ENCODE measurements around the gene ATP6V0E2.

Gene ATP6V0E2

GRCh38 chr7:149859369-149859768, 14.4 kb upstream of the ATP6V0E2 start:
- no peak overlapping the region for H3K4me3 ChIP-seq (ENCODE audit: low read length)
- H3K4me1 ChIP-seq (ENCODE audit: control insufficient read depth, insufficient read depth, low read length) = peaks cover 14% of the 10 kb centered on the region
- no peaks in the 10 kb centered on the region for H3K27me3 ChIP-seq (ENCODE audit: control insufficient read depth, insufficient read depth, low read length)
- H3K9ac ChIP-seq (ENCODE audit: low read length) = no peak overlapping the region
- H3K36me3 ChIP-seq (ENCODE audit: control insufficient read depth, insufficient read depth, low read length) = no peaks in the 10 kb centered on the region
- no peaks in the 10 kb centered on the region for H3K9me3 ChIP-seq (ENCODE audit: control insufficient read depth, low read length)

GRCh38 chr7:149859876-149860275, 13.9 kb upstream of the ATP6V0E2 start:
- peaks cover 9% of the 10 kb centered on the region for H3K4me1 ChIP-seq (ENCODE audit: control insufficient read depth, insufficient read depth, low read length)
- H3K4me3 ChIP-seq (ENCODE audit: low read length) = no peak overlapping the region
- no peaks in the 10 kb centered on the region for H3K27me3 ChIP-seq (ENCODE audit: control insufficient read depth, insufficient read depth, low read length)
- no peaks in the 10 kb centered on the region for H3K36me3 ChIP-seq (ENCODE audit: control insufficient read depth, insufficient read depth, low read length)
- no peaks in the 10 kb centered on the region for H3K9me3 ChIP-seq (ENCODE audit: control insufficient read depth, low read length)
- H3K9ac ChIP-seq (ENCODE audit: low read length) = no peak overlapping the region

- H3K27me3 ChIP-seq (ENCODE audit: control insufficient read depth, insufficient read depth, low read length) = no peaks in the 10 kb centered on the region
- no peaks in the 10 kb centered on the region for H3K36me3 ChIP-seq (ENCODE audit: control insufficient read depth, insufficient read depth, low read length)
- H3K4me1 ChIP-seq (ENCODE audit: control insufficient read depth, insufficient read depth, low read length) = no peaks in the 10 kb centered on the region
- no peaks in the 10 kb centered on the region for H3K9me3 ChIP-seq (ENCODE audit: control insufficient read depth, low read length)
- no peak overlapping the region for H3K9ac ChIP-seq (ENCODE audit: low read length)
- no peak overlapping the region for H3K4me3 ChIP-seq (ENCODE audit: low read length)
Measured at GRCh38 chr7:149860821-149861727, 12.7 kb upstream of the ATP6V0E2 start.

- Histone ChIP-seq H3K9ac (ENCODE audit: low read length) (no peak overlapping the region), H3K9me3 (ENCODE audit: control insufficient read depth, low read length) (no peaks in the 10 kb centered on the region), H3K27me3 (ENCODE audit: control insufficient read depth, insufficient read depth, low read length) (no peaks in the 10 kb centered on the region), H3K36me3 (ENCODE audit: control insufficient read depth, insufficient read depth, low read length) (no peaks in the 10 kb centered on the region), H3K4me3 (ENCODE audit: low read length) (no peak overlapping the region), H3K4me1 (ENCODE audit: control insufficient read depth, insufficient read depth, low read length) (no peaks in the 10 kb centered on the region)
Measured at GRCh38 chr7:149861728-149862045, 12.1 kb upstream of the ATP6V0E2 start.

GRCh38 chr7:149862156-149862555, 11.6 kb upstream of the ATP6V0E2 start:
- H3K9me3 ChIP-seq (ENCODE audit: control insufficient read depth, low read length) = no peaks in the 10 kb centered on the region
- no peaks in the 10 kb centered on the region for H3K36me3 ChIP-seq (ENCODE audit: control insufficient read depth, insufficient read depth, low read length)
- H3K27me3 ChIP-seq (ENCODE audit: control insufficient read depth, insufficient read depth, low read length) = no peaks in the 10 kb centered on the region
- no peak overlapping the region for H3K9ac ChIP-seq (ENCODE audit: low read length)
- no peaks in the 10 kb centered on the region for H3K4me1 ChIP-seq (ENCODE audit: control insufficient read depth, insufficient read depth, low read length)
- H3K4me3 ChIP-seq (ENCODE audit: low read length) = no peak overlapping the region

GRCh38 chr7:149863500-149863899, 10.3 kb upstream of the ATP6V0E2 start:
- Histone ChIP-seq H3K4me1 (ENCODE audit: control insufficient read depth, insufficient read depth, low read length) (no peaks in the 10 kb centered on the region), H3K9ac (ENCODE audit: low read length) (no peak overlapping the region), H3K27me3 (ENCODE audit: control insufficient read depth, insufficient read depth, low read length) (no peaks in the 10 kb centered on the region), H3K4me3 (ENCODE audit: low read length) (no peak overlapping the region), H3K36me3 (ENCODE audit: control insufficient read depth, insufficient read depth, low read length) (no peaks in the 10 kb centered on the region), H3K9me3 (ENCODE audit: control insufficient read depth, low read length) (no peaks in the 10 kb centered on the region)

- Histone ChIP-seq H3K9ac (ENCODE audit: low read length) (no peak overlapping the region), H3K4me1 (ENCODE audit: control insufficient read depth, insufficient read depth, low read length) (no peaks in the 10 kb centered on the region), H3K9me3 (ENCODE audit: control insufficient read depth, low read length) (no peaks in the 10 kb centered on the region), H3K36me3 (ENCODE audit: control insufficient read depth, insufficient read depth, low read length) (no peaks in the 10 kb centered on the region), H3K4me3 (ENCODE audit: low read length) (no peak overlapping the region), H3K27me3 (ENCODE audit: control insufficient read depth, insufficient read depth, low read length) (no peaks in the 10 kb centered on the region)
Measured at GRCh38 chr7:149864023-149864422, 9.7 kb upstream of the ATP6V0E2 start.

GRCh38 chr7:149864751-149865150, 9.0 kb upstream of the ATP6V0E2 start:
- Histone ChIP-seq H3K27me3 (ENCODE audit: control insufficient read depth, insufficient read depth, low read length) (no peaks in the 10 kb centered on the region), H3K4me3 (ENCODE audit: low read length) (no peak overlapping the region), H3K9ac (ENCODE audit: low read length) (no peak overlapping the region), H3K9me3 (ENCODE audit: control insufficient read depth, low read length) (no peaks in the 10 kb centered on the region), H3K4me1 (ENCODE audit: control insufficient read depth, insufficient read depth, low read length) (no peaks in the 10 kb centered on the region), H3K36me3 (ENCODE audit: control insufficient read depth, insufficient read depth, low read length) (no peaks in the 10 kb centered on the region)

GRCh38 chr7:149865437-149865836, 8.3 kb upstream of the ATP6V0E2 start:
- Histone ChIP-seq H3K36me3 (ENCODE audit: control insufficient read depth, insufficient read depth, low read length) (no peaks in the 10 kb centered on the region), H3K9ac (ENCODE audit: low read length) (no peak overlapping the region), H3K9me3 (ENCODE audit: control insufficient read depth, low read length) (no peaks in the 10 kb centered on the region), H3K4me1 (ENCODE audit: control insufficient read depth, insufficient read depth, low read length) (no peaks in the 10 kb centered on the region), H3K4me3 (ENCODE audit: low read length) (no peak overlapping the region), H3K27me3 (ENCODE audit: control insufficient read depth, insufficient read depth, low read length) (no peaks in the 10 kb centered on the region)

GRCh38 chr7:149866139-149866778, 7.5 kb upstream of the ATP6V0E2 start:
- no peaks in the 10 kb centered on the region for H3K36me3 ChIP-seq (ENCODE audit: control insufficient read depth, insufficient read depth, low read length)

GRCh38 chr7:149866779-149867447, 6.9 kb upstream of the ATP6V0E2 start:
- no peak overlapping the region for H3K9ac ChIP-seq (ENCODE audit: low read length)
- no peaks in the 10 kb centered on the region for H3K9me3 ChIP-seq (ENCODE audit: control insufficient read depth, low read length)
- H3K4me3 ChIP-seq (ENCODE audit: low read length) = no peak overlapping the region
- no peaks in the 10 kb centered on the region for H3K27me3 ChIP-seq (ENCODE audit: control insufficient read depth, insufficient read depth, low read length)
- H3K36me3 ChIP-seq (ENCODE audit: control insufficient read depth, insufficient read depth, low read length) = no peaks in the 10 kb centered on the region
- no peaks in the 10 kb centered on the region for H3K4me1 ChIP-seq (ENCODE audit: control insufficient read depth, insufficient read depth, low read length)

More at GRCh38 chr7:149866139-149866778, 7.5 kb upstream of the ATP6V0E2 start:
- H3K9me3 ChIP-seq (ENCODE audit: control insufficient read depth, low read length) = no peaks in the 10 kb centered on the region
- H3K9ac ChIP-seq (ENCODE audit: low read length) = no peak overlapping the region
- no peak overlapping the region for H3K4me3 ChIP-seq (ENCODE audit: low read length)
- no peaks in the 10 kb centered on the region for H3K4me1 ChIP-seq (ENCODE audit: control insufficient read depth, insufficient read depth, low read length)
- no peaks in the 10 kb centered on the region for H3K27me3 ChIP-seq (ENCODE audit: control insufficient read depth, insufficient read depth, low read length)
